Suprapubic skin (tissue), 4 donors: ENCODE measurements around the gene UVRAG.

Experiments
- CTCF ChIP-seq, 2 donors: fragments of 200-600 bp in 1 of 2; fragments of 450-650 bp in 1 of 2; sonication (generic) in 1 of 2; IDR thresholded peaks; one replicate each; pipeline ENCODE4 v1.5.1; 2016 to 2019; ENCODE audit warnings: antibody characterized with exemption in 2 of 2, mild to moderate bottlenecking in 1 of 2, moderate library complexity in 1 of 2
- POLR2A ChIP-seq, 2 donors: fragments of 450-650 bp; IDR thresholded peaks; one replicate each; pipeline ENCODE4 v1.6.1; 2017; ENCODE audit warnings: antibody characterized with exemption in 2 of 2, mild to moderate bottlenecking in 2 of 2, moderate library complexity in 2 of 2
- POLR2AphosphoS5 ChIP-seq, 3 donors: sonication (generic); formaldehyde crosslinking; IDR thresholded peaks; one replicate each; pipeline ENCODE4 v1.6.1; 2017; ENCODE audit warnings: antibody characterized with exemption in 3 of 3

- TF ChIP-seq CTCF (IDR thresholded peaks at IDR 0.05), result no peak
- TF ChIP-seq POLR2AphosphoS5 (IDR thresholded peaks at IDR 0.05), result no peak
- no peak for TF ChIP-seq POLR2A (IDR thresholded peaks at IDR 0.05)
Measured at GRCh38 chr11:75823946-75824345, 8.9 kb downstream of the UVRAG start.
